Hematopoietic multipotent progenitor cell (in vitro differentiated cells): ENCODE results near the gene TEX36. TPM values are rescaled to one million over a fixed set of nuclear protein-coding genes. Genes with fewer than 3 reads are reported as not detected.
"Not testable (repeated sequence)": the region's sequence is repeated elsewhere in the genome, so short reads cannot be mapped to it uniquely, and the experiment has no call there.

Experiments
- DNase-seq, 3 donors: peaks; one replicate each; pipeline ENCODE4 v3.0.0-alpha.2; 2011 to 2015; ENCODE audit warnings: low read depth in 2 of 3, low spot score in 2 of 3
- total RNA-seq: library from RNA; depleted of rRNA; stranded (reverse); fragments of >200 nt; gene quantifications from one replicate; pipeline ENCODE4 v1.2.3, GENCODE V29; 2012

The TEX36 gene
- total RNA-seq, 1 donor: not detected

DNA sequence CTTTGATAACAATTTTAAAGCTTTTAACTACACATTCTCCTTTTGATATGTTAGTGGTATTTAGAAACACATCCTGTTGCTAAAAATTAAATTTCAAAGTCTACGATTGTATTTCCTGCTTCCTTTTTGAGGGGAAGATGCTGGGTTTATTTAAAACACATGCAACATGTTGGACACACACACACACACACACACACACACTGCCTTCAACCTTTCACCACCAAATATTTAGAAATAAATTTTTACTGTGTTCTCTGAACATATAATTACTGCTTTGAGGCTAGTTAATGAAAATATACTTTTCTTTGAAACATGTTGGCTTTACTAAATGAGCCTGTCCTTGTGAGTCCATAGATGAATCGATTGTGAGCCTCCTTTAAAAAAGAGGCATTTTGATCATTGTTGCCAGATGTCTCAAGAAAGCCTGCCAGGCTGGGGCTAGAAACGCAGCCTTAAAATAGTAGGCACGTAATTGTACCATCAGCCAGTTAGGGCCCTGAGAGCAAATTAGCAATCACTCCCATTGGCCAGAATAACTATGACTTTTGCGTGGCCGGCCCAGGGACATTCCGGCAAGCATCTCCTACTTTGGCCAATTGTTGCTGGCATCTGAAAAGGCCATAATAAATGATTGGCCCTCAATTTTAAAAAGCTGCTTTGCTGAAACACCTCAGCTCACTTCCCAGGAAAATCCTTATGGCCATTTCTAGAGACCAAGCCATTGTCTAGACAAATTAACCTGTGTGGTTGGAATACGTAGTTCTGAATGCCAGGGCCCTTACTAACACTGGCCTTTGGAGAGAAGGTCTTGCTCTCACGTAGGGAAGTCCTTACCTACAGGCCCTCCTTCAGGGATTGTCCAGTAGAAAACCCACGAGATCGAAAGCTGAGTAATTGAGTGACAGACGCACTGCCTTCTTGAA is 9.9 kb upstream of the TEX36 start:
- no peak for DNase-seq

DNA sequence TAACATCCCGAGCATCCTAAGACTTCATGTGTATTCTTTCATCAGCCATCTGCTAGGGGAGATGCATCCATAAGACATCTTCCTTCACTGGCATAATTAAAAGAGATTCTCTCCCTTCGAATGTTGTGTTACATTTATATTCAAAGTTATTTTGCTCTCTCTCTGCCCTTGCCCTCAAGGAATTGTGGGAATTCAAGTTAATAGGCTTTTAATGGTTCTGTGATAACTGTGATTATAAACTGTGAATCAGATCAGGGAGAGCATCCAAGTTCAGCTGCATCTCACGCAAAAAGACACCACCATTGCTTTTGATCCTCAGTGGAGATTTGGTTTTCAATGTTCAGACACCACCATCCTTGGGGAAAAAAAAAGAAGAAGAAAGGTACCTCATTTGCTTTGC is 9.2 kb upstream of the TEX36 start:
- DNase-seq: no peak

DNA sequence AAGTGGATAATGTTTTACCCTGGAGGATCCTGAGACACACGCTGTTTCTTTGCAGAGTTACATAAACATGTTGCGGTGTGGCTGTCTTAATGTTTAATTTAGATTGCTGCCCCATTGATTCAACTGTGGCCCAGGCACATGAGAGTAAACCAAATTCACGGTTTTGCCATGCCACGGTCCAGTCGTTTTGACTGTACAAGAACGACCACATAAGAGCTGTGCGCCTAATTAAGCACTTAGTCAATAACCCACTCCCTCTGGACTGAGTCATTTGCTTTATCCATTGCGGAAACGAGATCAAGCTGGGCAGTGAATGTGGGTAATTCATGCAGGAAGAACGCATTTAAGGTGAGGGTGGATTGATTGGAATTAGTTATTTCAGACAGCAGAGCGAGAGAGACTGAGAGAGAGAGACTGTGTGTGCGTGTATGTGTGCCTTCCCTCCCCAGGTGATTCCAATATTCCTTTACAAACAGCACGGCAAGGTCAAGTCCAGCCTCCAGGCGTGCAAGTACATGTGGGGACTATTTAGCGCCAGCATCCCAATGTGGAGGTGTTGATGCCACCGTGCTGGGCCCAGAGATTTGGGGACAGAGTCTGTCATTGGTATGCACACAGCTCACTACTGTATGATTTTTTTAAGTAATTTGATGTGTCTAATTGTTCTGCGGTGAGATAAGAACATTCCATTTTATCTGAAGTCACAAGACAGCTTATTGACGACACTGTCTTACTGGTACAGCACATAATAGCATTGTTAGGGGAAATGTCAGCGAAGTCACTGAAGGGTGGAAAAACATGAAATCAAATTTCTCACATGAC is 8.4 kb upstream of the TEX36 start:
- DNase-seq: no peak

DNA sequence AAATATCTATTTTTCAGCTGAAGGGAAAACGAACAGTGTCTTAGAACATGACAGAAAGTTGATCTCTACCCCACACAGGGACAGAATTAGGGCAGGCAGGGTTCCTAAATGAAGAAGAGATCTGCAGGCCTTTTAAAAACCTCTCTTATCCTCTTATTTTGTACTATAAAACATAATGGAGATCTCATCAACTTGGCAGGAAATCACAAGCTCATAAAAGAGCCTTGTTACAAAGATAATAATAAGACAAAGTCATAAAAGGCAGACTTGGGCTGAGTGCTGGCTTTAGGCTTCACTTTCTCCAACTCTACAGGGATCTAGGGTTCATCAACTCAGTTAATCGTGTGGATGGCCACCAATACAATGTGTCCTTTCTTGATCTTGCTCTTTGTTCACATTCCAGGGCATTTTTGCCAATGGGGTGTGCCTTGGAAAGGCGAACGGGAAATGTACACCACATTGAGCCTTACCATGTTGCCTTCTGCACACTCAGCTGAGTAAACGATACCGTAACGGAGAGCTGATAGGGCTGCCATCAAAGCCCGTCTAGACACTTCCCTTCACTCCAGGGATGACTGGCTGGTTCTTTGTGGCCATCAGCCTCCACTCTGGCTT is 7.1 kb upstream of the TEX36 start:
- DNase-seq: no peak

DNA sequence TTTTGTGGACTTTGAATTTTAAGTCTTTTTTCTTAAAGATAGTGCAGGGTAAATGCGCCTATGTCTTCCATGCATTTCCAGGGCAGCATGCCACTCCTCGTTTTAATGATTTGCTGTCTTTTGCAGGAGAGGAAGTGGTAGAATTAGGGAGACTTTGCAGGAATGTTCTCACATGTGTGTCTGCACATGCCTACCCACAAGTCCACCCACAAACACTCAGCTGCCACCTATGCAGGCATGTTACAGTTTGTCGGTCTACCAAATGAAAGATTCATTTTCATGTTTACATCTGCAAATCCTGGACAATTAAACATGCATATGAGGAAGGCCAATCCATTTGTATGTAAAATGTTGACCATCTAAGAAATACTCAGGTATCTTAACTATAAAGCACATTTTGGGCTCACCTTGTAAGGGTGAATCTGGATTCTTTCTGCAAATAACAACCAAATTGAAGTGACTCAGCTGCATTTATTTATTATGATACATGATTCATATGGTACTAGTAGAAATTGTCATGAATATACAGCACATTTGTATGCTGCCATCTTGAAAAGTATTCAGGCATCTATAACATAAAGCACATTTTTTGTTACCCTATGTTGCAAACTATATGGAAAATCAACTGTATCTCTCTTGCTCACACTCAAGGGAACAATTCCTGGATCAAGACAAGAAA is 4.7 kb upstream of the TEX36 start:
- no peak for DNase-seq

DNA sequence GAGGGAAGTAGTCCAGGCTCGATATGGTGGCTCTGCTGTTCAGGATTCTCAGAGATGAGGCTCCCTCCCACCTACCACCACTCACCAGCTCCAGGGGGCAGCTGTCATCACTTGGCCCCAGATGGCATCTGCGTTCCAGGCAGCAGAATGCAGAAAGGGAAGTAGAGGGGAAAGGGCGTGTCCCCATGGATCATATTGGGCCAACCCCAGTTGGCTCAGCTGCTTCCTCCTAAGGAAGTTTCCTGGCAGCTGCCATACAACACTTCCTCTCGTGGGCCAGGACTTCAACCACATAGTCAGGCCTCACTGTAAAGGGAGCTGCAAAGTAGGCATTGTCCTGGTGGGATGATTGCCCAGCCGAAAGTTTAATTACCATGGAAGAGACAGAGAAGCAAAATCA is 1.6 kb upstream of the TEX36 start:
- peak in 1 of 3 donors; percentile 19 for DNase-seq

DNA sequence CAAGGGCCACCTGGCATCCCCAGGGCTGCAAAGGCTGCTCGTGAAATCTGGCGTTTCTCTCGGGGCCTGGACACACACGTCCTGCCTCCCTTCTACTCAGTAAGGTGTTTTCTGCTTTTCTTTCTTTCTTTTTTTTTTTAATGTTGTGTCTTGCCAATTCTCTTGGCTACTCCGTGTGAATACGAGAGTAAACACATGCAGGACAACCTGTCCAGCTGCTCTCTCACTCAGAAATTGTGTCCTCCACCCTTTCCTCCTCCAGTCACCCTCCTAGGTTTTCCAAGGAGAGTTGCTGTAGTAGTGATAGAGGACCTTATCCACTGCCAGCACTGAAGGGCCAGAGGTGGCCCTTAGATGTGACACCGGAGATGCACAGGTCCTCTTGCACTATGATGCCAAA is 858 bp upstream of the TEX36 start:
- DNase-seq: no peak

DNA sequence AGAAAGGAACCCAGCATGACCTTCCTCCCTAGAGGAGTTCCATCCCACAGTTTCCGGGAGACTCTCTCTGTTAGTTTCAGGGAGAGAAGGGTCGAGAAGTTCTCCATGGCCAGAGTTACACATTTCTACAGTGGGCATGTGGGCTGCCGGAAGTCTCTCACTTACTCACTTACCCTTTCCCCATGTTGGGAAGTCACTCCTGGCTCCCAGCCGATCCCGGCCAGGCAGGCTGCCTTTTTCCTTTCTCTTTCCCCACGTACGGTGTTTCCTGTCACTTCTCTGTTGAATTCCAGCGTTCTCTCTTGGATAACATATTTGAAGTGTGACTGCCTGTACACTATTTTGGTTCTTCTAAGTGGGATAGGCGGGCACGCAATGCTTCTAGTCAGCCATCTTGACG is 3.5 kb downstream of the TEX36 start:
- DNase-seq: no peak

DNA sequence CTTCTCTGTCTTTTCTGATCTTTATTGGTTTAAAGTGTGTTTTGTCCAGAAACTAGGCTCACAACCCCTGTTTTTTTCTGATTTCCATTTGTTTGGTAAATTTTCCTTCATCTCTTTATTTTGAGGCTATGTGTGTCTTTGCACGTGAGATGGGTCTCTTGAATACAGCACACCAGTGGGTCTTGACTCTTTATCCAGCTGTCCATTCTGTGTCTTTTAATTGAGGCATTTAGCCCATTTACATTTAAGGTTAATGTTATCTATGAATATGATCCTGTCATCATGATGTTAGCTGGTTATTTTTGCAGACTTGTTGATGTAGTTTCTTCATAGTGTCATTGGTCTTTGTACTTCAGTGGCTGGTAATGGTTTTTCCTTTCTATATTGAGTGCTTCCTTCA is 10.1 kb downstream of the TEX36 start:
- DNase-seq: no peak

DNA sequence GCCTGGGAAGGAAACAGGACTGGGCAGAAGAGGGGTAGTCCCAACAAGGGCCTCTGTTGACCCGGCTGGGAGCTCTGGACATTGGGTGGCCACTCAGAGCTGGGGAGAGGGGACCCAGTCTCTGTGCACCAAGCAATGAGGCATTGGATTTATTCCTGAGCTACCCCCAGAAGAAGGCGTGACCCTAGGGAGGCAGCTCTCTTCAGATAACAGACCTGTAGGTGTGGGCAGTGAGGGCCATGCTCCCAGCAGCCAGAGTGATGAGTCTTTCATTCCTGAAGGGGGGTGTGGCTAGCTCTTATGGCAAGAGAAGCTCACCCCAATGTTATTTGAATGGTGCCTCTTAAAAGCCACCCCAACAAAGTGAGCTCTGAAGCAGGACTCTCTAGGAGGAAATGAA is 20.4 kb downstream of the TEX36 start:
- DNase-seq: no peak

DNA sequence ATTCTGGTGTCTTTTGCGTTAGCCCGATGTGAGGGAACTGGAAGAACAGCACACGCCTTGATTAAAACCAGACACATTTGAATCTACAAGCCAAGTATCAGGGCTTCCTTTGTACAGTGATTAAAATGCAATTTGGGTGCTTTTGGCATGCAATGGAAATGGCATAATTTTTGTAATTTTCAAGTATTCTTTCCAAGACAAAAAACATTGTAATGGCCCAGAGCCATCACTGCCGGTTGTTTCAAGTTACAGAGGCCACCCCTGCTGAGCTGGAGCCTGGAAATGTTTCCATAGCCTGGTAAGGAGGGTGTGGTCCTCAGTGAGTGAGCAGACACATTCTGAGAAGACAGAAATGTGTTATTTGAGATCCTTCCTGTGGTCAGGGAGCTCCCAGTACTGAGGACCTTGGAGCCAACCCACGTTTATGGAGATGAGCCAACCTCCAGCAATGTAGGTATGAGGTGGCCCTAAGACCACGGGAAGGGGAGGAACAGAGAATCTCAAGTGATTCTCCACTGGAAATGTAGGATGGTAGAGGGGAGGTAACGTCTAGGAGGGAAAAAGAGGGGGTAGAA is 20.9 kb downstream of the TEX36 start:
- no peak for DNase-seq

DNA sequence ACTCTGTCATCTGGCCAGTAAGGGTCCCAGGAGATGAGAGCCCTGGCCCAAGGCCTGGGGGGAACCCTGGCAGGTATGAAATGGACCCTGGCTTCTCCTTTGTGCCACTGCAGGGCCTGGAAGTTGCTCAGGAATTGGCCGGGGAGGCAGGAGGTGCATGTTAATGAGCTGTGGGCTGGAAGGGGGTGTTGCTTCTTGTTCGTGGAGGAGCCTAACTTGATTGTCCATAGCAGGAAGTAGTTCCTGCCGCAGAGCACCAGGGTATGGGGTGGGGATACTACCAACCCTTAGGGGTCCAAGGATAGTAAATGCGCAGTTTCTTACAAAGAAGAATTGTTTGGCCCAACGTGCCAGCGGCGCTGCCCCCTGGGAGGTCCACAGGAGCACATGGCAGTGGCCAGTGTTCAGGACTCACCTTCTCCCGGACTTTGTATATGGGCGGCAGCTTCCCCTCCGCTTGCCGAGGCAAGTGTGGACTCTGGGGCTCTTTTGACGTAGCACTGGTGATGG is 21.5 kb downstream of the TEX36 start:
- DNase-seq: no peak

DNA sequence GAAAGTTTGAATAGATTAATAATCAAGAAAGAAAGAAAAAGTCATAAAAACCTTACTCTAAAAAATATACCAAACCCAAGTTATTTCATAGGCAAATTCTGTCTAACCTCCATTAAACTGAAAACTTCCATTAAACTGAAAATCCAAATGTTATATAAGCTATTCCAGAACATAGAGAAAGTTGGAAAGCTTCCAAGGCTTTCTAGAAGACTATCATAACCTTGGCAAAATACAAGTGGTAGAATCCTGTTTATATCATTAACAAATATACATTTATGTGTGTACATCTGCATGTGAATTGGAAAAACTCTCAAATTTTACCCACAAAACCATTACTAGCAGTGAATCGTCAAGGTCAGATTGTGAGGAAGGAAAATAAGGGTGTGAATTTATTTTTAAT is 23.9 kb downstream of the TEX36 start:
- DNase-seq: no peak

DNA sequence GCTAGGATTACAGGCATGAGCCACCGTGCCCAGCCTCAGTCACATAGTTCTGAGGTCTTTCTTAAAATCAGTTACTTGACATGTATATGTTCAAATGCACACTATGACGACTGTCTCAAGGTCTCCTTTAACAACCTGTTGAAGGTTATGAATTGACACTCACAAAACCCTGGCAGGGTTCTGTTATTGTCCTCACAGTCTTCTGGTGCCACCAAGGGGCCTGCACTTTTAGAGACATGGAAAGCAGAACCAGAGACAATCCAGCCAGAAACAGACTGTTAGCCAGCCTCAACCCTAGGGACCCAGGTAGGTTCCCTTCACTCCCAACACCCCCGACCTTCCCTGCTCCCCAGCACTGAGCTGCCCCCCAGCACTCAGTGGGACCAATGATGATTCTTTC is 26.4 kb downstream of the TEX36 start:
- no peak for DNase-seq

DNA sequence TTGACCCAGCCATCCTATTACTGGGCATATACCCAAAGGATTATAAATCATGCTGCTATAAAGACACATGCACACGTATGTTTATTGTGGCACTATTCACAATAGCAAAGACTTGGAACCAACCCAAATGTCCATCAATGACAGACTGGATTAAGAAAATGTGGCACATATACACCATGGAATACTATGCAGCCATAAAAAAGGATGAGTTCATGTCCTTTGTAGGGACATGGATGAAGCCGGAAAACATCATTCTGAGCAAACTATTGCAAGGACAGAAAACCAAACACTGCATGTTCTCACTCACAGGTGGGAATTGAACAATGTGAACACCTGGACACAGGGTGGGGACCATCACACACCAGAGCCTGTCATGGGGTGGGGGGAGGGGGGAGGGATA is 29.9 kb downstream of the TEX36 start:
- DNase-seq: not testable (repeated sequence)

DNA sequence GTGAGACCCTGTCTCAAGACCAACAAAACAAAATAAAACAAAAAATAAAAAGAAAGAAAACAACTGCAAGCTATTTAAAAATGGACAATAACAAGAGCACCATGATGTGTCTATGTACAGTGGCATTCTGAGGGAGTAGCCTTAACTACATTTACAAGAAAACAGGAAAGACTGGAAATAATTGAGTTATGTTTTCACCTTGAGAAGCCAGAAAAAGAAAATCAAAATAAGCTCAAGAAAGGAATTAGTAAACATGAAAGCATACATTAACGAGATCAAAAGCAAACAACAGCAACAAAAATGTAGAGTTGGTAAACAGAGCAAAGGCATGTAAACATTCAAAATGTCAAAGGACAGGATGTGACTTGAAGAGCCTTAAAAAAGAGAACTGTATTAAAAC is 36.7 kb downstream of the TEX36 start:
- DNase-seq: no peak

DNA sequence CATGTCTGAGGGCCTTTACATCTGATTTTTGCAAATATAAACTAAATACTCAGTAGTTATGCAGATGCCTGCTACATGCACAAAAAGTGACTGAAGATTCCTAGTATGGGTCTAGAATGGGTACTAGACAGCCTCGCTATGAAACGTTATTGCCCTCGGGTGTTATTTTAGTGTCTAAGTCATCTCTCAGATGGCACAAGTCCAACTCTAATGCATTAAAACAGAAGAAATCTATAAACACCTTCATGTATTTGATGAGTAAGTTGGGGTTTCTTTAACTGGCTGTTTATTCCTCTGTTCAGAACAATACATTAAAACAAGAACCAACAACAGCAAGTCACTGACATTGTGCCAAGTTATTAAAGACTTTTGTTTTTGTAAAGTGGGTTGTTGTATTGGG is 41.6 kb downstream of the TEX36 start:
- no peak for DNase-seq

DNA sequence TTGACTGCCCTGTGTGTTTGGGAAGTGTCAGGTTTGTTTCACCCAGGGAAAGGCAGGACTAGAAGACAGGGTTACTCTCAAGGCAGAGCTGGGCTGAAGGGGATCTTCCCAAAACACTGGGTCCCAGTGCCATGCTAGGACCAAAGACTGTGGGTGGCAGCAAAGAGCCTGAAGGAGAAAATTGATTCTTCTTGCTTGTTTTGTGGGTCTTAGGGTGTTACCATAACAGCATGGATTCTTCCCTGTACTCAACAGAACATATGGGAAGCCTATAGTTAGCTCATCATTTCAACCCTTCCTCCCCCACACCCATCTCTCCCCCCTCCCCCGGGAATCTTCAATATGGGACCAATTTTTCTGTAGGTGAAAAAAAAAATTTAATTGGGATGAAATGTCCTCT is 42.3 kb downstream of the TEX36 start:
- no peak for DNase-seq

DNA sequence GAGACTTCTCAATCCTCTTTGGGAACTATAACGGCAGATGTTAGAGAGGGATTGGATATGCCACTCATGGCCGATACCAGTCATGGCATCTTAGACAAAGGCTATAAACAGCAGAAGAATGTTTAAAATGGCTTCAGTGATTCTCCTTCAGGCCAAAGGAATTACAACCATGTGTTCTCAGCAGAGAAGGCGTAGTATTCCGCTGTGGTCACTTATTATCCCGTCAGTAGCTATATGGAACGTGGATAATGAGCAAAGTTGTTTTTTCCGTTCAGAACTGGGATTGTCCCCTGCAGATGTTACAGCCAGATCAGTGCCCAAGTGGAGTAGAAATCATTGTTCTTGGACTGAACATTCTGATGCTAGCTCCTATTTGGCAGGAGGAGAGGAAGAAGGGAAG is 43.1 kb downstream of the TEX36 start:
- DNase-seq: no peak

DNA sequence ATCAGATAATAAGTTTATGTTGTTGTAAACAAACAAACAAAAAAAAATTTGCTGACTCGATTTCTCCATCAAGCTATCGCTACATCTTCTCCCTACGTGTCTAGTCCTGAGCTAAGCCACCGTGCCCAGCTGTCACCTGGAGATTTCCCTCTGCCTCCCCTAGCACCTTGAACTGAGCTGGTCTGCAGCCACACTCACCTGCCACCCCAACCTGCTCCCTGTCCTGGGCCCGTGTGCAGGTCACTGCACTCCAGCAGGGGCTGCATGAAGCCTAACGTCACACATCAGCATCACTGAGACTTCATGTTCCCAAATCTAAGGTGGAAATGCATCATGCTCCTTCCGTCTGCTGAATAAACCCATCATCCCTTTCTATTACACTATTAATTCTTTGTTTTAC is 44.4 kb downstream of the TEX36 start:
- no peak for DNase-seq
